Measurements from ENCODE around the gene ZNF232. TPM values are rescaled to one million over a fixed set of nuclear protein-coding genes. Genes with fewer than 3 reads are reported as not detected.
"Not testable (repeated sequence)": the region's sequence is repeated elsewhere in the genome, so short reads cannot be mapped to it uniquely, and the experiment has no call there.

The ZNF232 gene
- total RNA-seq, 1 donor from 2014 or later: 7.9 TPM

- not testable (repeated sequence) for H3K27ac Mint-ChIP-seq (ENCODE audit: unreplicated experiment); H3K9me3 Mint-ChIP-seq (ENCODE audit: unreplicated experiment); H3K4me3 Mint-ChIP-seq (ENCODE audit: unreplicated experiment); H3K27me3 Mint-ChIP-seq (ENCODE audit: unreplicated experiment); H3K36me3 Mint-ChIP-seq (ENCODE audit: unreplicated experiment); H3K4me1 Mint-ChIP-seq (ENCODE audit: unreplicated experiment)
- peak; percentile 81 for DNase-seq (ENCODE audit: extremely low spot score, unreplicated experiment)
These were observed 25.1 kb upstream of the ZNF232 start for GRCh38 chr17:5136580-5137412.

- Mint-ChIP-seq H3K36me3 (ENCODE audit: unreplicated experiment) (no peaks in the 10 kb centered on the region), H3K27ac (ENCODE audit: unreplicated experiment) (no peak overlapping the region), H3K27me3 (ENCODE audit: unreplicated experiment) (peaks cover 1% of the 10 kb centered on the region), H3K9me3 (ENCODE audit: unreplicated experiment) (no peaks in the 10 kb centered on the region), H3K4me1 (ENCODE audit: unreplicated experiment) (no peaks in the 10 kb centered on the region), H3K4me3 (ENCODE audit: unreplicated experiment) (no peak overlapping the region)
- no peak for TF ChIP-seq CTCF (IDR thresholded peaks at IDR 0.05)
- peak; percentile 81 for DNase-seq (ENCODE audit: extremely low spot score, unreplicated experiment)
These were observed 24.3 kb upstream of the ZNF232 start for GRCh38 chr17:5135726-5136579.

- not testable (repeated sequence) for H3K9me3 Mint-ChIP-seq (ENCODE audit: unreplicated experiment)
These were observed 23.5 kb upstream of the ZNF232 start for GRCh38 chr17:5135131-5135712.

GRCh38 chr17:5134571-5134970 is 22.9 kb upstream of the ZNF232 start:
- DNase-seq (ENCODE audit: extremely low spot score, unreplicated experiment): peak; percentile 51
- not testable (repeated sequence) for H3K4me1 Mint-ChIP-seq (ENCODE audit: unreplicated experiment); H3K9me3 Mint-ChIP-seq (ENCODE audit: unreplicated experiment); H3K27ac Mint-ChIP-seq (ENCODE audit: unreplicated experiment); H3K4me3 Mint-ChIP-seq (ENCODE audit: unreplicated experiment); H3K27me3 Mint-ChIP-seq (ENCODE audit: unreplicated experiment); H3K36me3 Mint-ChIP-seq (ENCODE audit: unreplicated experiment)

More at GRCh38 chr17:5135131-5135712, 23.5 kb upstream of the ZNF232 start:
- H3K36me3 Mint-ChIP-seq (ENCODE audit: unreplicated experiment); H3K4me3 Mint-ChIP-seq (ENCODE audit: unreplicated experiment); H3K27ac Mint-ChIP-seq (ENCODE audit: unreplicated experiment); H3K27me3 Mint-ChIP-seq (ENCODE audit: unreplicated experiment); H3K4me1 Mint-ChIP-seq (ENCODE audit: unreplicated experiment): not testable (repeated sequence)
- peak; percentile 62 for DNase-seq (ENCODE audit: extremely low spot score, unreplicated experiment)

GRCh38 chr17:5133961-5134360 is 22.3 kb upstream of the ZNF232 start:
- H3K4me3 Mint-ChIP-seq (ENCODE audit: unreplicated experiment): not testable (repeated sequence)

GRCh38 chr17:5133311-5133710 is 21.6 kb upstream of the ZNF232 start:
- Mint-ChIP-seq H3K9me3 (ENCODE audit: unreplicated experiment) (no peaks in the 10 kb centered on the region), H3K27ac (ENCODE audit: unreplicated experiment) (no peak overlapping the region), H3K27me3 (ENCODE audit: unreplicated experiment) (no peaks in the 10 kb centered on the region), H3K4me1 (ENCODE audit: unreplicated experiment) (no peaks in the 10 kb centered on the region), H3K4me3 (ENCODE audit: unreplicated experiment) (no peak overlapping the region), H3K36me3 (ENCODE audit: unreplicated experiment) (no peaks in the 10 kb centered on the region)
- DNase-seq (ENCODE audit: extremely low spot score, unreplicated experiment): no peak
- no peak for TF ChIP-seq CTCF (IDR thresholded peaks at IDR 0.05)

More at GRCh38 chr17:5133961-5134360, 22.3 kb upstream of the ZNF232 start:
- H3K9me3 Mint-ChIP-seq (ENCODE audit: unreplicated experiment); H3K4me1 Mint-ChIP-seq (ENCODE audit: unreplicated experiment); H3K36me3 Mint-ChIP-seq (ENCODE audit: unreplicated experiment); H3K27ac Mint-ChIP-seq (ENCODE audit: unreplicated experiment); H3K27me3 Mint-ChIP-seq (ENCODE audit: unreplicated experiment): not testable (repeated sequence)
- DNase-seq (ENCODE audit: extremely low spot score, unreplicated experiment): peak; percentile 72

GRCh38 chr17:5132503-5133225 is 21.0 kb upstream of the ZNF232 start:
- H3K4me1 Mint-ChIP-seq (ENCODE audit: unreplicated experiment); H3K36me3 Mint-ChIP-seq (ENCODE audit: unreplicated experiment); H3K27ac Mint-ChIP-seq (ENCODE audit: unreplicated experiment); H3K4me3 Mint-ChIP-seq (ENCODE audit: unreplicated experiment); H3K27me3 Mint-ChIP-seq (ENCODE audit: unreplicated experiment); H3K9me3 Mint-ChIP-seq (ENCODE audit: unreplicated experiment): not testable (repeated sequence)
- peak; percentile 79 for DNase-seq (ENCODE audit: extremely low spot score, unreplicated experiment)

- not testable (repeated sequence) for H3K4me1 Mint-ChIP-seq (ENCODE audit: unreplicated experiment); H3K4me3 Mint-ChIP-seq (ENCODE audit: unreplicated experiment); H3K27me3 Mint-ChIP-seq (ENCODE audit: unreplicated experiment); H3K36me3 Mint-ChIP-seq (ENCODE audit: unreplicated experiment); H3K9me3 Mint-ChIP-seq (ENCODE audit: unreplicated experiment); H3K27ac Mint-ChIP-seq (ENCODE audit: unreplicated experiment)
- peak; percentile 81 for DNase-seq (ENCODE audit: extremely low spot score, unreplicated experiment)
These were observed 20.3 kb upstream of the ZNF232 start for GRCh38 chr17:5131799-5132502.
